ENCODE data around the gene AADAT. TPM values are rescaled to one million over a fixed set of nuclear protein-coding genes. Genes with fewer than 3 reads are reported as not detected.

The AADAT gene
- total and polyA plus RNA-seq, 4 donors = 3.8 to 16.1 (median 12.4) TPM

- no peak for TF ChIP-seq EGR1 (IDR thresholded peaks at IDR 0.05; ENCODE audit: low read depth in 2 of 2)
- peak; percentile 75 for TF ChIP-seq ZBTB33 (IDR thresholded peaks at IDR 0.05)
- TF ChIP-seq MAX (IDR thresholded peaks at IDR 0.05) = peak; percentile 100
- TF ChIP-seq GABPA (IDR thresholded peaks at IDR 0.05 in 1 of 2, conservative IDR thresholded peaks at IDR 0.05 in 1 of 2) = peak in 1 of 2 donors; percentile 66
- TF ChIP-seq YY1 (IDR thresholded peaks at IDR 0.05) = peak; percentile 88
- TF ChIP-seq HNF4A (conservative IDR thresholded peaks at IDR 0.05) = peak; percentile 86
- TF ChIP-seq SP1 (IDR thresholded peaks at IDR 0.05) = peak; percentile 89
- no peak for TF ChIP-seq CTCF (IDR thresholded peaks at IDR 0.05; ENCODE audit: low read depth, low read length, missing input control)
- TF ChIP-seq FOXA1 (IDR thresholded peaks at IDR 0.05) = no peak
- TF ChIP-seq JUND (IDR thresholded peaks at IDR 0.05) = no peak
- TF ChIP-seq ATF3 (IDR thresholded peaks at IDR 0.05) = peak; percentile 34
- no peak for TF ChIP-seq FOXA2 (IDR thresholded peaks at IDR 0.05)
- TF ChIP-seq RAD21 (IDR thresholded peaks at IDR 0.05) = peak; percentile 40 to 63
- peak; percentile 90 to 96 for TF ChIP-seq RXRA (IDR thresholded peaks at IDR 0.05)
- TF ChIP-seq NR2F2 (IDR thresholded peaks at IDR 0.05) = peak; percentile 91
- peak; percentile 47 for TF ChIP-seq HNF4G (IDR thresholded peaks at IDR 0.05)
- no peak for TF ChIP-seq TAF1 (conservative IDR thresholded peaks at IDR 0.05)
- no peak for TF ChIP-seq REST (IDR thresholded peaks at IDR 0.05)
- 4% methylated on average over 37 of the region's 37 CpGs for WGBS
- Histone ChIP-seq H3K9me3 (ENCODE audit: control insufficient read depth in 4 of 4, low read length in 3 of 4) (no peaks in the 10 kb centered on the region), H3K27ac (ENCODE audit: low read depth in 1 of 2, low read length in 2 of 2) (peak overlapping the region; percentile 52 to 73), H3K4me1 (ENCODE audit: control insufficient read depth in 4 of 4, insufficient read depth in 4 of 4, low read length in 3 of 4) (peaks cover 0 to 22% (median 7%) of the 10 kb centered on the region in 4 donors), H3K9ac (ENCODE audit: low read depth in 1 of 2, low read length in 2 of 2) (no peak overlapping the region), H3K4me3 (ENCODE audit: low read depth in 1 of 3, low read length in 3 of 3) (peak overlapping the region; percentile 37 to 93 (median 77)), H3K36me3 (ENCODE audit: control insufficient read depth in 4 of 4, insufficient read depth in 3 of 4, low read depth in 1 of 4, low read length in 3 of 4) (no peaks in the 10 kb centered on the region), H3K27me3 (ENCODE audit: control insufficient read depth in 4 of 4, insufficient read depth in 4 of 4, low read length in 3 of 4) (no peaks in the 10 kb centered on the region)
- DNase-seq (ENCODE audit: low spot score) = peak; percentile 97
These were observed 62.5 kb downstream of the AADAT start for GRCh38 chr4:170027181-170027829.

All from liver (tissue), 9 donors.